Measurements from ENCODE around the gene RMI1.

DNA sequence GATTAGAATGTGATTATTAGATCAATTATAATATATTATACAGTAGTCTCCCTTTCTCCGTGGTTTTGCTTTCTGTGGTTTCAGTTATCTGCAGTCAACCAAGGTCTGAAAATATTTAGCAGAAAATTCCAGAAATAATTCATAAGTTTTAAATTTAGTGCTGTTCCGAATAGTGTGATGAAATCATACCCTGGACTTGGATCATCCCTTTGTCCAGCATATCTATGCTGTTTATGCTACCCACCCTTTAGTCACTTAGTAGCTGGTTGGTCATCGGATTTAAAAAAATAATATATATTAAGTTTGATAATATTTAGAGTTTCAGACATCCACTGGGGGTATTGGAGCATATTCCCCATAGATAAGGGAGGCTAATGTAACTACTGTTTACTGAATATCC, 19.6 kb downstream of the RMI1 start:
- TF ChIP-seq CTCF (IDR thresholded peaks at IDR 0.05; ENCODE audit: extremely low read depth in 1 of 2, insufficient read depth in 1 of 2, low read depth in 1 of 2, low read length in 2 of 2) (no peak), POLR2AphosphoS5 (IDR thresholded peaks at IDR 0.05; ENCODE audit: insufficient read depth, low read depth, low read length) (no peak), JUN (IDR thresholded peaks at IDR 0.05; ENCODE audit: borderline replicate concordance, insufficient read depth, insufficient read length, low read depth) (no peak), POLR2A (IDR thresholded peaks at IDR 0.05; ENCODE audit: low read depth, low read length) (no peak), FOS (IDR thresholded peaks at IDR 0.05; ENCODE audit: borderline replicate concordance, insufficient read depth, low read length) (no peak), EZH2 (IDR thresholded peaks at IDR 0.05; ENCODE audit: borderline replicate concordance, low read depth, low read length, severe bottlenecking) (no peak), MAX (IDR thresholded peaks at IDR 0.05; ENCODE audit: insufficient read depth, insufficient read length) (no peak), MYC (IDR thresholded peaks at IDR 0.05; ENCODE audit: low read depth, low read length) (no peak)

Measured in endothelial cell of umbilical vein (primary cell).